Fibroblast of skin of scalp (primary cell): ENCODE measurements around the gene CERS2. TPM values are rescaled to one million over a fixed set of nuclear protein-coding genes. Genes with fewer than 3 reads are reported as not detected.
A peak's percentile ranks its signal among the peaks of the same experiment; 100 is the strongest.

Experiments
- DNase-seq: peaks from one replicate; pipeline ENCODE4 v3.0.0-alpha.2; 2013
- polyA plus RNA-seq, 2 experiments: library from polyadenylated mRNA; unstranded; fragments of 120-200 nt; gene quantifications; one replicate each; pipeline ENCODE4 v1.2.1, GENCODE V29; 2013; ENCODE audit not compliant: insufficient read length in 2 of 2

The CERS2 gene
- 158 TPM for polyA plus RNA-seq (2013, experiment 1 of 2; ENCODE audit: insufficient read length)
- polyA plus RNA-seq (2013, experiment 2 of 2; ENCODE audit: insufficient read length): 162 TPM

GRCh38 chr1:150974580-150975478 lies at the start of gene CERS2:
Gene CERS2 (minus strand): TSS chr1:150974835. CDS start chr1:150969090, 5,745 bp downstream.
- peak; percentile 87 for DNase-seq

GRCh38 chr1:151013518-151013917 lies 38.9 kb upstream of the CERS2 start:
- DNase-seq: peak; percentile 7

- no peak for DNase-seq
These were observed 38.2 kb upstream of the CERS2 start for GRCh38 chr1:151012684-151013471.

- no peak for DNase-seq
These were observed 36.7 kb upstream of the CERS2 start for GRCh38 chr1:151011154-151011850.

GRCh38 chr1:151010346-151010726 lies 35.7 kb upstream of the CERS2 start:
- DNase-seq: no peak

GRCh38 chr1:151009674-151010345 lies 35.2 kb upstream of the CERS2 start:
- no peak for DNase-seq

GRCh38 chr1:151009206-151009587 lies 34.6 kb upstream of the CERS2 start:
- peak; percentile 24 for DNase-seq

- DNase-seq: peak; percentile 95
These were observed 33.9 kb upstream of the CERS2 start, which contains the start of gene PRUNE1 for GRCh38 chr1:151008244-151009205. Gene PRUNE1 (plus strand): TSS chr1:151008449. CDS start chr1:151008633, 184 bp downstream.

- DNase-seq: no peak
These were observed 33.2 kb upstream of the CERS2 start for GRCh38 chr1:151007853-151008243.

- peak; percentile 83 for DNase-seq
These were observed 31.9 kb upstream of the CERS2 start, which contains the start of gene MINDY1 for GRCh38 chr1:151006327-151007052. Gene MINDY1 (minus strand): TSS chr1:151006902. CDS start chr1:151002617, 4,285 bp downstream.

- no peak for DNase-seq
These were observed 31.2 kb upstream of the CERS2 start for GRCh38 chr1:151005729-151006319.

- no peak for DNase-seq
These were observed 28.5 kb upstream of the CERS2 start for GRCh38 chr1:151003180-151003579.

GRCh38 chr1:151002611-151003010 lies 28.0 kb upstream of the CERS2 start:
- no peak for DNase-seq

GRCh38 chr1:151002051-151002450 lies 27.4 kb upstream of the CERS2 start:
- DNase-seq: no peak

GRCh38 chr1:151001602-151002001 lies 27.0 kb upstream of the CERS2 start:
- DNase-seq: no peak

GRCh38 chr1:151000408-151000807 lies 25.8 kb upstream of the CERS2 start:
- DNase-seq: no peak

GRCh38 chr1:150999926-151000325 lies 25.3 kb upstream of the CERS2 start:
- DNase-seq: no peak

- DNase-seq: peak; percentile 35
These were observed 24.5 kb upstream of the CERS2 start for GRCh38 chr1:150999051-150999674.

GRCh38 chr1:150997949-150998348 lies 23.3 kb upstream of the CERS2 start:
- DNase-seq: no peak
